Tibial nerve (tissue), 4 donors: ENCODE results near the gene SYT12. TPM values are rescaled to one million over a fixed set of nuclear protein-coding genes. Genes with fewer than 3 reads are reported as not detected.

Experiments used
- DNase-seq, 2 donors: peaks; one replicate each; pipeline ENCODE4 v3.0.0-alpha.2; 2019; ENCODE audit warnings: low spot score in 2 of 2
- H3K27ac ChIP-seq, 4 donors: fragments of 200-600 bp; sonication (generic) in 3 of 4; one replicate each; pipeline ENCODE4 v1.5.1; 2017 to 2019; ENCODE audit warnings: mild to moderate bottlenecking in 1 of 4
- H3K27me3 ChIP-seq, 2 donors: fragments of 200-600 bp; sonication (generic) in 1 of 2; one replicate each; pipeline versions ENCODE4 v1.5.1 to v1.6.0; 2017 to 2019
- H3K36me3 ChIP-seq, 3 donors: fragments of 200-600 bp; sonication (generic); one replicate each; pipeline ENCODE4 v1.5.1; 2018 to 2019
- H3K4me1 ChIP-seq, 4 donors: fragments of 200-600 bp; sonication (generic) in 3 of 4; one replicate each; pipeline ENCODE4 v1.5.1; 2017 to 2019
- H3K4me3 ChIP-seq, 4 donors: fragments of 200-600 bp; sonication (generic) in 3 of 4; one replicate each; pipeline ENCODE4 v1.5.1; 2017 to 2019; ENCODE audit warnings: mild to moderate bottlenecking in 1 of 4, moderate library complexity in 1 of 4
- H3K9me3 ChIP-seq, 4 donors: fragments of 200-600 bp; sonication (generic) in 3 of 4; one replicate each; pipeline ENCODE4 v1.5.1; 2017 to 2019
- CTCF ChIP-seq, 5 experiments: fragments of 200-600 bp in 3 of 5; fragments of 450-650 bp in 2 of 5; sonication (generic) in 3 of 5; IDR thresholded peaks; one replicate each; pipeline ENCODE4 v1.5.1; 2016 to 2019; ENCODE audit warnings: antibody characterized with exemption in 5 of 5, mild to moderate bottlenecking in 3 of 5, moderate library complexity in 2 of 5
- EP300 ChIP-seq, 2 donors: sonication (generic); formaldehyde crosslinking; IDR thresholded peaks; one replicate each; pipeline ENCODE4 v1.6.1; 2017; ENCODE audit warnings: antibody characterized with exemption in 2 of 2, mild to moderate bottlenecking in 1 of 2
- POLR2A ChIP-seq, 2 donors: fragments of 450-650 bp; IDR thresholded peaks; one replicate each; pipeline ENCODE4 v1.6.1; 2017; ENCODE audit warnings: antibody characterized with exemption in 2 of 2, mild to moderate bottlenecking in 2 of 2, moderate library complexity in 2 of 2
- WGBS, 2 donors: methylation state at CpG; one replicate each; pipeline ENCODE4 v1.1.5; 2018; 5-methylcytosine and 5-hydroxymethylcytosine counted together
- total RNA-seq, 4 donors: library from RNA; depleted of rRNA; stranded (reverse); fragments of >200 nt; gene quantifications; one replicate each; pipeline ENCODE4 v1.1.0, GENCODE V29; 2016

The SYT12 gene
- total RNA-seq, 4 donors from 2014 or later, result 0.20 to 2.4 (median 0.66) TPM; not detected in 1

GRCh38 chr11:67034350-67034749 is 11.4 kb downstream of the SYT12 start:
- Histone ChIP-seq H3K27ac (no peak overlapping the region), H3K9me3 (no peaks in the 10 kb centered on the region), H3K36me3 (no peaks in the 10 kb centered on the region), H3K27me3 (no peaks in the 10 kb centered on the region), H3K4me1 (peaks cover 0 to 13% (median 3%) of the 10 kb centered on the region in 4 donors), H3K4me3 (no peak overlapping the region)
- TF ChIP-seq CTCF (IDR thresholded peaks at IDR 0.05), result no peak
- TF ChIP-seq POLR2A (IDR thresholded peaks at IDR 0.05), result no peak
- TF ChIP-seq EP300 (IDR thresholded peaks at IDR 0.05), result no peak
- no peak for DNase-seq
- 75 to 79% methylated on average over 6 of the region's 6 CpGs for WGBS, 2 donors

- TF ChIP-seq CTCF (IDR thresholded peaks at IDR 0.05) (no peak), POLR2A (IDR thresholded peaks at IDR 0.05) (no peak), EP300 (IDR thresholded peaks at IDR 0.05) (no peak)
- Histone ChIP-seq H3K36me3 (no peaks in the 10 kb centered on the region), H3K9me3 (no peaks in the 10 kb centered on the region), H3K4me1 (peaks cover 0 to 7% (median 0%) of the 10 kb centered on the region in 4 donors), H3K27me3 (no peaks in the 10 kb centered on the region), H3K27ac (no peak overlapping the region), H3K4me3 (no peak overlapping the region)
- 75 to 88% methylated on average over 12 of the region's 12 CpGs for WGBS, 2 donors
- no peak for DNase-seq
These were observed 17.2 kb downstream of the SYT12 start for GRCh38 chr11:67040147-67040546.

- Histone ChIP-seq H3K9me3 (no peaks in the 10 kb centered on the region), H3K4me3 (no peak overlapping the region), H3K27me3 (no peaks in the 10 kb centered on the region), H3K27ac (no peak overlapping the region), H3K4me1 (peaks cover 0 to 7% (median 0%) of the 10 kb centered on the region in 4 donors), H3K36me3 (no peaks in the 10 kb centered on the region)
- no peak for DNase-seq
- TF ChIP-seq EP300 (IDR thresholded peaks at IDR 0.05), result no peak
- WGBS, 2 donors, result 86 to 89% methylated on average over 3 of the region's 3 CpGs
These were observed 18.7 kb downstream of the SYT12 start for GRCh38 chr11:67041602-67042001.

GRCh38 chr11:67043572-67044349 is 20.8 kb downstream of the SYT12 start:
- Histone ChIP-seq H3K9me3 (no peaks in the 10 kb centered on the region), H3K4me1 (peaks cover 0 to 7% (median 0%) of the 10 kb centered on the region in 4 donors), H3K4me3 (no peak overlapping the region), H3K36me3 (no peaks in the 10 kb centered on the region), H3K27ac (no peak overlapping the region), H3K27me3 (no peaks in the 10 kb centered on the region)
- 58 to 60% methylated on average over 12 to 18 of the region's 18 CpGs for WGBS, 2 donors
- no peak for DNase-seq
- TF ChIP-seq EP300 (IDR thresholded peaks at IDR 0.05), result no peak
- no peak for TF ChIP-seq POLR2A (IDR thresholded peaks at IDR 0.05)

- WGBS, 2 donors, result 60 to 62% methylated on average over 13 to 14 of the region's 14 CpGs
- Histone ChIP-seq H3K4me3 (no peak overlapping the region), H3K27ac (no peak overlapping the region), H3K36me3 (no peaks in the 10 kb centered on the region), H3K9me3 (no peaks in the 10 kb centered on the region), H3K4me1 (peaks cover 0 to 7% (median 0%) of the 10 kb centered on the region in 4 donors), H3K27me3 (no peaks in the 10 kb centered on the region)
- no peak for DNase-seq
- no peak for TF ChIP-seq EP300 (IDR thresholded peaks at IDR 0.05)
- TF ChIP-seq CTCF (IDR thresholded peaks at IDR 0.05), result no peak
- no peak for TF ChIP-seq POLR2A (IDR thresholded peaks at IDR 0.05)
These were observed 21.6 kb downstream of the SYT12 start for GRCh38 chr11:67044496-67044895.

GRCh38 chr11:67045314-67045713 is 22.4 kb downstream of the SYT12 start:
- no peaks in the 10 kb centered on the region for H3K9me3 ChIP-seq
- H3K27me3 ChIP-seq, result no peaks in the 10 kb centered on the region
- H3K36me3 ChIP-seq, result no peaks in the 10 kb centered on the region
- no peak for DNase-seq
- WGBS, 2 donors, result 66 to 73% methylated on average over 14 of the region's 14 CpGs
- no peak for TF ChIP-seq EP300 (IDR thresholded peaks at IDR 0.05)
- no peak for TF ChIP-seq POLR2A (IDR thresholded peaks at IDR 0.05)
- TF ChIP-seq CTCF (IDR thresholded peaks at IDR 0.05), result no peak
- H3K4me3 ChIP-seq, result no peak overlapping the region
- H3K27ac ChIP-seq, result no peak overlapping the region
- H3K4me1 ChIP-seq, result peaks cover 0 to 7% (median 0%) of the 10 kb centered on the region in 4 donors
